GM12873 (cell line): Measurements from ENCODE around the gene ZNF148.

Experiments
- TF ChIP-seq, protein P1 (sequence below): IDR thresholded peaks from 2 replicates; pipeline ENCODE4 v1.5.1; 2012; ENCODE audit warnings: low read depth, mild to moderate bottlenecking, moderate library complexity, low read length, control low read depth; ENCODE audit not compliant: insufficient read depth; ENCODE audit errors: missing control alignments

The ZNF148 gene

DNA sequence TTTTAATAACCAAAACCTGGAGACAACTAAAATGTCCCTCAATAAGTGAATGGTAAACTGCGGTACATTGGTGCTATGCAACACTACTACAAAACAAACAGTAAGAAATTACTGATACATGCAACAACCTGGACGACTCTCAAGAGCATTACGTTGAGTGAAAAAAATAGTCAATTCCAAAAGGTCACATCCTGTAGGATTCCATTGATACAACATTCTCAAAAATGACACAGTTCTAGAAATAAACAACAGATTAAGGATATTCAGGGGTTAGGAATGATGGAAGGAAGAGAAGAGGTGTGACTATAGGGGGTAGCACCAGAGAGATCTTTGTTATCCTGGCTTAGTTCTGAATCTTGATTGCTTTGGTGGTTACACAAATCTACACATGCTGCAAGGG lies 72.2 kb downstream of the ZNF148 start:
- TF ChIP-seq, protein P1, sequence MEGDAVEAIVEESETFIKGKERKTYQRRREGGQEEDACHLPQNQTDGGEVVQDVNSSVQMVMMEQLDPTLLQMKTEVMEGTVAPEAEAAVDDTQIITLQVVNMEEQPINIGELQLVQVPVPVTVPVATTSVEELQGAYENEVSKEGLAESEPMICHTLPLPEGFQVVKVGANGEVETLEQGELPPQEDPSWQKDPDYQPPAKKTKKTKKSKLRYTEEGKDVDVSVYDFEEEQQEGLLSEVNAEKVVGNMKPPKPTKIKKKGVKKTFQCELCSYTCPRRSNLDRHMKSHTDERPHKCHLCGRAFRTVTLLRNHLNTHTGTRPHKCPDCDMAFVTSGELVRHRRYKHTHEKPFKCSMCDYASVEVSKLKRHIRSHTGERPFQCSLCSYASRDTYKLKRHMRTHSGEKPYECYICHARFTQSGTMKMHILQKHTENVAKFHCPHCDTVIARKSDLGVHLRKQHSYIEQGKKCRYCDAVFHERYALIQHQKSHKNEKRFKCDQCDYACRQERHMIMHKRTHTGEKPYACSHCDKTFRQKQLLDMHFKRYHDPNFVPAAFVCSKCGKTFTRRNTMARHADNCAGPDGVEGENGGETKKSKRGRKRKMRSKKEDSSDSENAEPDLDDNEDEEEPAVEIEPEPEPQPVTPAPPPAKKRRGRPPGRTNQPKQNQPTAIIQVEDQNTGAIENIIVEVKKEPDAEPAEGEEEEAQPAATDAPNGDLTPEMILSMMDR, result no peak

DNA sequence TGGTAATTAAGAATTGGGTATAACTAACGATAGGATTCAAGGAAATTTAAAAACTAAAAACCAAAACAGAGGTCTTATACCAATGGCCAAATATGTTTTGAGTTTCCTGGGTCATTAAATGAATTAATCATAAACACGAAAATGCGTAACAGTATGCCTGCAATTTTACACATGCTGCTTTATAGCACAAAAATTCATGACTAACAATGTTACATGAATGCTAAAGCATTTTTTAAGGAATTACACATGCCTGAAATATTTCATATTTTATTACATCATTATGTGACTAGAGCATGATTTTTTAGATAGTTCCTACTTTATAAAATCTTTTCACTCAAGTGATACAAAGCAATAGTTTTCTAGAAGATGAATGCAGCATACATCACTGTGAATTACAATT lies 74.7 kb downstream of the ZNF148 start:
- TF ChIP-seq, protein P1, result no peak

DNA sequence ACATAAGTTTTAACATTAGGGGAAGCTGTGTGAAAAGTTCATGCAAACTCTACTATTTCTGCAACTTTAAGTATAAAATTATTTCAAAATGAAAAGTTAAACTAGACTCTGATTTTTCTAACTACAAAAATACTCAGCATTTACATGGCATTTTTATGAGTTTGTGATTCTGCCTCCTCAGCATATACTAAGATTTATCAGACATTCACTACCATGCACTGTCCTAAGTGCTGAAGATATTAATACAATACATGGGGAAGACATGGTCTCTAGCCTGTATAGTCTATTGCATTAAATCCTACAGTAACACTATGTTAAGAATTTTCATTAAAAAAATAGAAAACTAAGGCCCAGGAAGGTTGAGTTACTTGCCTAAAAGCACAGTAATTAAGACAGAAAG lies 80.7 kb downstream of the ZNF148 start:
- TF ChIP-seq, protein P1, result no peak

DNA sequence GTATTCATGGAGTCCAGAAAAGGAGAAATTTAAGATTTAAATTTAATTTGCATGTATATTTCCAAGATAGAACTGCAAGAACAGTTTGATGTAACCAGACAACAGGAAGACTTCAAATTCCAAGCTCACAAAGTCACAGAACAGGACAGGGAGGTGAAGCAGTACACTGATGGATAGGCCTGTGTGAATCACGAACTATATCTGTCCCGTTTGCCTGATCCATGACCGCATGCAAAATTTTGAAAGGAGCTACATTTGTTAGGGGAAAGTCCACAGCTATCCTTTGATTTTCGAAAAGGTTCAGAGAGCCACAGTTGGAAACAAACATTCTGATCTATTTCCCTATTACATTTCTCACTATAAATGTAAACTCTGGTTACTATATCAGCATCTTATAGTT lies 83.1 kb downstream of the ZNF148 start:
- TF ChIP-seq, protein P1, result no peak

DNA sequence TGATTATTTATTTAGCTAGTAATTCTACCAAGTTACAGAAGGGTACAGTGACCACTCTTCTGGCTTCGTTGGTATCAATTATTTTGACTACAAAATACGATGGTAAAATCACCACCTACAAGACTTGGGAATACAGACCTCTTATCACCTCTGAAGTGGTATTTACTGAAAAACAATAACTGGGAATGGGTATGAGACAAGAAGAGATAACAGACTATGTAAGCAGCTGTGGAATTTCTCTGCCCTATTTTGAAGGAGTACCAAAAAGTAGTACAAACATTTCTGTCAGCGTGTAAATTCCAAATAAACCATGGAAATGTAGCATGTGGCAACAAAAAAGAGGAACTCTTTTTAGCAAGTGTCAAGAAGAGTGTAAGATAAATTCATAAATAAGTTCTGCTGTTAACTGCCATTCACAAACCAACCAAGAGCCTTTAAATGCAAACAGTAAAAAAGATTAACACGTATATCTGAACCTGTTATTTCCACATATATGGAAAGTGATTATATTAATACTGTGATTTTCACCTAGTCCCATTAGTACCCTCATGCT lies 85.6 kb downstream of the ZNF148 start:
- TF ChIP-seq, protein P1, result no peak

DNA sequence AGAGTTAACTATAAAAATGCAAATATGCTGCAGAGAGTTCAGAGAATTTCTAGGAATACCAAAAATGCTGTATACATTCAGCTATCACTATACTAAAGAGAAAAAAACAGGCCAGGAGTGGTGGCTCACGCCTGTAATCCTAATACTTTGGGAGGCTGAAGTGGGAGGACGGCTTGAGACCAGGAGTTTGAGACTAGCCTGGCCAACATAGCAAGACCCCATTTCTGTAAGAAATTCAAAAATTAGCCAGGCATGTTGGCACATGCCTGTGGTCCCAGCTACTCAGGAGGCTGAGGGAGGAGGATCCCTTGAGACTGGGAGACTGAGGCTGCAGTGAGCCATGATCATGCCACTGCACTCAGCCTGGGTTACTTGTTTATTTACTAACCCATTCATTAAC lies 87.9 kb downstream of the ZNF148 start:
- TF ChIP-seq, protein P1, result no peak

DNA sequence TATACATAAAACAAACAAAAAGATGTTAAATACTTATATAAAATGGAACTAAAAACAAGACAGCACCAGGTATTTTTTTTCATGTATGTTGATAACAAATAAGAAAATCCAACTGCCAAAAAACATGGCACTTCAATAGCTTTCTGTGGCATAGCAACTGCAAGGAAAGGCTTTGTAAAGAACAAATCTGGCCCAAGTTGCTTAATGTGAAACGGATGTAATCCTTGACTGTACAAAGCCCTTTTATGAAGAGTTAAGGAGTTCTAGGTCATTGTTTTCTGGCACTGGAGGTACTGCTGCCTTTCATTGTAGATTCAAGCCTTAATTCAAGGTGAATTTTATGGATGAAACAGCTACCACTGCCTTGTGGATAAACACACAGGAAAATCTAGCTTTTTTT lies 93.7 kb downstream of the ZNF148 start:
- TF ChIP-seq, protein P1, result no peak
